Measurements from ENCODE around the gene COMTD1.
A peak's percentile ranks its signal among the peaks of the same experiment; 100 is the strongest.

Gene COMTD1

GRCh38 chr10:75220274-75220673 is 15.5 kb downstream of the COMTD1 start:
- in situ Hi-C loops (cut with HindIII; ENCODE audit: low pct_ligation_motif_present, low sequenced_read_pairs): no loop called here
- H3K4me3 ChIP-seq (ENCODE audit: low read depth, low read length): no peak overlapping the region
- TF ChIP-seq CTCF (IDR thresholded peaks at IDR 0.05; ENCODE audit: low read depth, low read length, missing control alignments): no peak
- no peaks in the 10 kb centered on the region for H3K27me3 ChIP-seq (replicated peaks)
- peaks cover 82% of the 10 kb centered on the region for H3K36me3 ChIP-seq (replicated peaks)
- no peak overlapping the region for H3K27ac ChIP-seq
- no peak for DNase-seq

- H3K27ac ChIP-seq: no peak overlapping the region
- H3K36me3 ChIP-seq (replicated peaks): peaks cover 53% of the 10 kb centered on the region
- in situ Hi-C loops (cut with HindIII; ENCODE audit: low pct_ligation_motif_present, low sequenced_read_pairs): no loop called here
- DNase-seq: no peak
- H3K4me3 ChIP-seq (ENCODE audit: low read depth, low read length): no peak overlapping the region
- no peaks in the 10 kb centered on the region for H3K27me3 ChIP-seq (replicated peaks)
- TF ChIP-seq CTCF (IDR thresholded peaks at IDR 0.05; ENCODE audit: low read depth, low read length, missing control alignments): no peak
Observed at GRCh38 chr10:75212343-75212742, 23.4 kb downstream of the COMTD1 start.

DNA sequence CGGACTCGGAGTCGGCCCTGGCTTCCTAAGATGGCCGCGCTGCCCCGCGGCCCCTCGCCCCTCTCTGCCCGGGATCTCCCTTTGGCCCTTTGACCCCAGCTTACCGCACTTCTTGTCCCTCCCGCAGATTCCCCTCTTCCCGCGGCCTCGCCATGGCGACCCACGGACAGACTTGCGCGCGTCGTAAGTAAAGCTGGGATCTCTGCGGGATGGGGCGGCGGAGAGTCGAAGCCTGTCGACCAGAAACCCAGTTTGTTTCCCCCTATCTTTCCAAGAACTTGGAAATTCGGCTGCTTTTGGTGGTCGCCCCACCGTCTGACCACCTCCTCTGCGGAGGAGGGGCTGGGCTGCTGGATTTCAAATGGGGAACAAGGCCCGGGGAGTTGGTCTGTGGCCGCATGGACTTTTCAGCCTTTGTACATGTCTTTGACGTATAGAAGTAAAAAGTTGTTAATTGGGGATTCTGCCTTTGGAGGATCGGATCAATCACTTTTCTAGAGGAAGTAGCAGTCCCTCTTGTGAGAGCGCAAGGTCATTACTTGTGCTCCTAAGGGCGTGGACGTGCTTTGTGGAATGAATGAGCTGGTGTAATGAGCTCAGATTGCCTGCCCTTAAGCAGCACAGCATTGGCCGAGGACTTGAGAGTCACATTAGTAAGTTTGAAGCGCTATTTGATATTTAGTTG is 24.6 kb downstream of the COMTD1 start:
- Histone ChIP-seq H3K36me3 (replicated peaks) (peaks cover 44% of the 10 kb centered on the region), H3K27ac (peak overlapping the region; percentile 100), H3K4me3 (ENCODE audit: low read depth, low read length) (peak overlapping the region; percentile 96), H3K27me3 (replicated peaks) (no peaks in the 10 kb centered on the region)
- in situ Hi-C loops (cut with HindIII; ENCODE audit: low pct_ligation_motif_present, low sequenced_read_pairs): no loop called here
- no peak for TF ChIP-seq CTCF (IDR thresholded peaks at IDR 0.05; ENCODE audit: low read depth, low read length, missing control alignments)
- DNase-seq: peak; percentile 39

- DNase-seq: peak; percentile 73
- no peaks in the 10 kb centered on the region for H3K27me3 ChIP-seq (replicated peaks)
- peaks cover 37% of the 10 kb centered on the region for H3K36me3 ChIP-seq (replicated peaks)
- peak within 1 kb of the TSS; percentile 100 for H3K27ac ChIP-seq
- peak within 1 kb of the TSS; percentile 96 for H3K4me3 ChIP-seq (ENCODE audit: low read depth, low read length)
- in situ Hi-C loops (cut with HindIII; ENCODE audit: low pct_ligation_motif_present, low sequenced_read_pairs): no loop called here
- TF ChIP-seq CTCF (IDR thresholded peaks at IDR 0.05; ENCODE audit: low read depth, low read length, missing control alignments): no peak
Observed at GRCh38 chr10:75210282-75211006, 25.3 kb downstream of the COMTD1 start, which contains the start of gene VDAC2. TSS of gene VDAC2 (plus strand) at chr10:75210796. CDS start at chr10:75211159, 363 bp downstream.

- no peaks in the 10 kb centered on the region for H3K27me3 ChIP-seq (replicated peaks)
- H3K36me3 ChIP-seq (replicated peaks): peaks cover 34% of the 10 kb centered on the region
- H3K4me3 ChIP-seq (ENCODE audit: low read depth, low read length): peak overlapping the region; percentile 96
- peak; percentile 66 for DNase-seq
- no peak for TF ChIP-seq CTCF (IDR thresholded peaks at IDR 0.05; ENCODE audit: low read depth, low read length, missing control alignments)
- in situ Hi-C loops (cut with HindIII; ENCODE audit: low pct_ligation_motif_present, low sequenced_read_pairs): no loop called here
- peak overlapping the region; percentile 100 for H3K27ac ChIP-seq
Observed at GRCh38 chr10:75209921-75210281, 25.9 kb downstream of the COMTD1 start.
